NCI-H510A (cell line): ENCODE measurements around the gene WLS.
"Not testable (repeated sequence)": the region's sequence is repeated elsewhere in the genome, so short reads cannot be mapped to it uniquely, and the experiment has no call there.

Experiments
- DNase-seq: peaks from one replicate; lab custom pipeline; 2025; lab: John Stamatoyannopoulos, UW

WLS gene

GRCh38 chr1:68198752-68199151, 33.6 kb downstream of the WLS start:
- no peak for DNase-seq

DNA sequence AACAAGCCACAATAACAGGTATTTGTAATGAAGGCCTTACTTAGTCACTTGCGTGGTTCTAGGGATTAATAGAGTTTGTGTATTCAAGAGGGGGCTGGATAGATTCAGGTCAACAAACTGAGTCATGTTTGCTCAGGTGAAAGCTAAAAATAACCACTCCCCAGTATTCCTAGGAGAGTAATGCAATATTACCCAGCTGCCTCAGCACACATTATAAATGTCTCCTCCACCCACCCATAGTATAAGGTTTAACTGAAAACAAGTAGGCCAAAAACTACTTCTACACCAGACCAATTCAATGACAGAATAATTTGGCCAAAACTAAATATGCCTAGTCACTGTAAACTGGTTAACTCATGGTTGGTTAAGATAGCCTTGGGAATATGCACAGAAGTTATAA, 34.4 kb downstream of the WLS start:
- peak; percentile 87 for DNase-seq

GRCh38 chr1:68197461-68197860, 34.9 kb downstream of the WLS start:
- no peak for DNase-seq

- no peak for DNase-seq
These were observed 35.6 kb downstream of the WLS start for GRCh38 chr1:68196676-68197075.

GRCh38 chr1:68191717-68192116, 40.6 kb downstream of the WLS start:
- no peak for DNase-seq

DNA sequence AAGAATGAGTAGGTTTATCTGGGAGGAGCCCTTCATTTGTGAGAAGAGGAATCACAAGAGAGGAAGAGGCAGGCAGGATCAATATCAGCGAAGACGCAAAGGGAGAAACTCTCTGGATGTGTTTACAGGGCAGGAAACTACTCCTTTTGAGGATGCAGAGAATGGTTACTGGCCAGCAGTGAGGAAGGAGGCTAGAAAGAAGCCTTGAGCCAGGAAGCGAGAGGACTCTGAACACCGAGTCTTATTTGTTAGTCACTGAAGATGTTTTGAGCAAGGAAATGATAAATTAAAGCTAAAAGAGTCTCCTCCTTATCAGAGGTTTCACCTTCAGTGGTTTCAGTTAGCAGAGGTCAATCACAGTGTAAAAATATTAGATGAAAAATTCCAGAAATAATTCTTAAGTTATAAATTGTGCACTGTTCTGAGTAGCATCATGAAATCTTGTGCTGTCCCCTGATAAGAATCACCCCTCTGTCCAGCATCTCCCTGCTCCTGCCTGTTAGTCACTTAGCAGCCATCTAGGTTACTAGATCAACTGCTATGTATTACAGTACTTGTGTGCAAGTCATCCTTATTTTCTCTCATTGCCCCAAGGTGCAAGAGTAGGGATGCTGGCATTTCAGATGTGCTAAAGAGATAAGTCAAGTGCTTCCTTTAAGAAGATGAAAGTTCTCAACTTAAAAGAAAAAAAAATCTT, 43.5 kb downstream of the WLS start:
- no peak for DNase-seq

GRCh38 chr1:68188060-68188538, 44.2 kb downstream of the WLS start:
- no peak for DNase-seq

DNA sequence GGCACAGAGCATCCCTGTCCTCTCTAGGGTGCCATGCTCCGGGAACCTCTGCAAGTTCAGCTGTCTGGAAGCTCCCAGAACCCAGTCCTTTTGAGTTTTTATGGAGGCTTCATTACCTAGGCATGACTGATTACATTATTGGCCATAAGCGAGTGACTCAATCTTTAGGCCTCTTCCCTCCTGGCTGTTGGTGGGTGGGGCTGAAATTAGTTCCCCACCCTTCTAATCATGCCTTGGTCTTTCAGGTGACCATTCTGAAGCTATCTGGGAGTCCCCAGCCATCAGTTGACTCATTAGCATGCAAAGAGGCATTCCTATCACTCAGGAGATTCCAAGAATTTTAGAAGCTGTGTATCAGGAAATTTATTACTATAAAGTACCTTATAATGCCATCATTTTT, 46.6 kb downstream of the WLS start:
- no peak for DNase-seq

- DNase-seq = no peak
These were observed 48.4 kb downstream of the WLS start for GRCh38 chr1:68183895-68184294.

GRCh38 chr1:68181165-68181556, 51.2 kb downstream of the WLS start:
- no peak for DNase-seq

DNA sequence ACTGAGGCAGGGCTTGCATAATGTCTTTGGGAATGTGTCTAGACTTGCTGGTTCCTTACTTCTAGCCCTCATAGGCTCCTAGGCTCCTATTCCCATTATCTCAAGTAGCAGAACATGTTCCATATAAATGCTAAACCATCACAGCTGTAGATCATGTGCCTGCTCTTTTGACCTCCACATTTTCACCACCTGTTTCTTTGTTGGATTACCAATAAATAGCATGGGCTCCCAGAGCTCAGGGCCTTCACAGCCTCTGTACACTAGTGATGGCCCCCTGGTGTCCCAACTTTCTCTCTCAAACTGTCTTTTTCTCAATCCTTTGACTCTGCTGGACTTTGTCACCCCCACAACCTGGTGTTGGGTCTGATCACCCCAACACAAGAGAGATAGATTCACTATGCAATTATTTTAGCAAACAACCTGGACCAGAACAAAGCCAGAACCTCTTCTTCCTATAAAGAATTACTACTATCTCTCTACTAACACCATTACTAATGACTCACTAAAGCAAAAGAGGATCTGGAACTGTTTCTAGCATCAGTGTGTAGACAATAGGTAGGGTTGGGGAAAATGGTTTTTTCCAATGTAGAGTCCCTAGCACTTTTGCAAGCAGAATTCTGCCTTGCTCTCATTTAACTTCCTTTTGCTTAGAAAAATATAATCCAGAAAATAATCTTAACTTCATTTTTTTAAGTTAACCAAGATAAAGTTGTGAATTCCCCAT, 51.7 kb downstream of the WLS start:
- no peak for DNase-seq

DNA sequence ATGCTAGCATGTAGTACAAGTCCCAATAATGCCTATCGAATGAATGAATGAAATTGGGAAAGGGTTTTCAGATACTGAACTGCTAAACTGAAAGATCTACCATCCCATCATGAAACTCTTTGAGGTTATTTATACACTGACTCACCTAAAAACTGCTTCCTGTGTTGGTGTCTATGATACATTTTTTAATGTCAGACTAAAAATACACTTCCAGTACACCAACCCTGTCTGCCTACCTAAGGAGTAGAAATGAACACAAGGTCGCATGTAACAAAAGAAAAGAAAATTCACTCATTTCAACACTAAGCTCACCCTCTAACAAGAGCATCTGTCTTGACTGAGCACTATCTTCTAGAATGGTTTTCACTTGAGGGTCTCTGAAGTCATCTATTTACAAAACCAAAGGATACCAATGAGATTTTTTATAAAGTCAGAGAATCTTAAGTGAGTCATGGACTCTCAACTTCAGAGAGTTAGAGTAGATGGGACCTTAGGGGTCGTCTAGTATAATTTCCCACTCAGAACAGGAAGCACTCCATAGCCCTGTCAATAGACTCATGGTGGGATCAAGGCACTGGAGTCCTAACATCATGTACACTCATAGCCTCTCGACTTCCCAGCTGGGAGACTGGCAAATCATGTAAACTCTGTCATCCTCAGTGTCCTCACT, 53.4 kb downstream of the WLS start:
- no peak for DNase-seq

- peak; percentile 88 for DNase-seq
These were observed 56.5 kb downstream of the WLS start for GRCh38 chr1:68175621-68176398.

- no peak for DNase-seq
These were observed 57.6 kb downstream of the WLS start for GRCh38 chr1:68174738-68175113.

DNA sequence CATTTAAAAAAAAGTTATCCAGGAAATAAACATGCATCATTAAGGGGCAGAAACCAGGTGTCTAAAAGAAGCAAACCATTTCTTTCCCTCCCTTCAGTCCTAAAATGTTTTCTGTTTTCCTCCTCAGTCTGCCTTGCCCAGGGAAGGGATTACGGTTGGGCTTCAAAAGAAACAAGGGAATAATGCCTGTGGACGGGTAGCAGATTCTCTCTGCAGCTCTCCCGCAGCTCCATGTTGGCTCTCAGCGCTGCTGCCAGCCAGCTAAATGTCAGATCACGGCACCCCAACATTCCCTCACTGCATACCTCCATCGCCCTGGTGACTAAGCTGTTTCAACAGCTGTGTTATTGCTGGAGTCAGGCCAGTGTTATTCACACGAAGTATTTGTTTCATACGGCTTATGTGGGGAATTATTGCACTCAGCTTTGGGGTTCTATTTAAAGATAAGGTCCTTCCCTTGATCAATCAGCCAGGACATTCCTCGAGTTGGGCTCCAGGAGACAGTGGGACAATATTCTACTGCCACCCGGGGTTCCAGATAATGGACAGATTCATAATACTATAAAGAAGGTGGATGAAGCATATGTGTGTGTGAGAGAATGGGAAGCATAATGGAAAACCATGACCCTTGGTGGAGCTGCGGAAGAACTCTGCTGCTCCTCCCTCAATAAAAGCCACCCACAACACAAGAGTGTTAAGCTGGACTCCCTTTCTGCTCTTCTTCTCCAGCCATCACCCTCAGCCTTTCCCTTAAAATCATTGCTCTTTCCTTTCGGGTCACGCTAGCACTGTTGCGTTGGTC, 58.2 kb downstream of the WLS start:
- DNase-seq = no peak

DNA sequence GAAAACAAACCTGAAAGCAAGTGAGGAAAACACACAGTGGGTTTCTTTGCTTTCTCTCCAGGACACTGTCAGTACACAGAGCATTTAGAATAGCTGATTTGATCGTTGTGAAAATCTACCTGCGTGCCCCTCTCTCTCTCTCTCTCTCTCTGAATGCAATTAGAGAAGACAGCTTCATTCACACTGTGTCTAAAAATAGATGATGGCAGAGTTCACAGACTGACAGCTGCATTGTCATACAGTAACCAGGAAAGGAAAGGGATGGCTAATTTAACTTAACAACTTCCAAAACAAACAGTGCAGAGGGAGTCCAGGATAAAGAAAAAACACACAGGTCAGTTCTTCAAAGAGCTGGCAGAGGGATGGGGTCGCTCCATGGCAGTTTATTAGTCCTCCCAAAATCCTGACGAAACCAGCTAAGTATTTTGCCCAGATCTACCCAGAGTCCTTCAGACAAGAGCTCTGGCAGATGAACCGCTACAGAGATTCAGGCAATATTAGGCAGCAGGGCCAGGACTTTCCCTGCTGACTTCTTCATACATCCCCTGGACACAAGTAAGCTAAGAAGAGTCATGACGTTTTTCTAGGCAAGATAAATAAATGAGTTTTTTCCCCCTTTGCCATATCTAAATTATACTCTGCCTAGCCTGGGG, 58.9 kb downstream of the WLS start:
- DNase-seq = peak; percentile 60

DNA sequence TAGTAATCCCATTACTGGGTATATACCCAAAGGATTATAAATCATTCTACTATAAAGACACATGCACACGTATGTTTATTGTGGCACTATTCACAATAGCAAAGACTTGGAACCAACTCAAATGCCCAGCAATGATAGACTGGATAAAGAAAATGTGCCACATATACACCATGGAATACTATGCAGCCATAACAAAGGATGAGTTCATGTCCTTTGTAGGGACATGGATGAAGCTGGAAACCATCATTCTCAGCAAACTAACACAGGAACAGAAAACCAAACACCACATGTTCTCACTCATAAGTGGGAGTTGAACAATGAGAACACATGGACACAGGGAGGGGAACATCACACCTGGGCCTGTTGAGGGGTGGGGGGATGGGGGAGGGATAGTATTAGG, 60.5 kb downstream of the WLS start:
- DNase-seq = not testable (repeated sequence)

GRCh38 chr1:68168545-68169171, 63.7 kb downstream of the WLS start:
- DNase-seq = no peak

DNA sequence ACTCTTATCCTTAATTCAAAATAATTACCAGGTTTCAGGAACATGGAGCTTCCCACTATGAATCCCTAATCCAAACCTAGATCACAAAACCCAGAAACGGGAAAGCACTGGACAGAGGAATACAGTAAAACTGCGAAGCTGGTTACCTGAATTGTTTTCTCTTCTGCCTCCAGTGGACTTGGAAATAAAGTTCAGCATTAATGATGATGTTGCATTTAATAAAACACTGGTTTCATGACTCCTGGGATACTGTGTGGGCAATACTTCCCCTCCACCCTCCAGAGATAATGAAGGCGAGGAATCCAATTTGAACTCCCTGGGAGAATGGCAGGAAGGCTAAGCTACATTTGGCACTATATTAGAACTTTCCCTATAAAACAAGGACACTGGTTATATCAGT, 65.1 kb downstream of the WLS start:
- no peak for DNase-seq

DNA sequence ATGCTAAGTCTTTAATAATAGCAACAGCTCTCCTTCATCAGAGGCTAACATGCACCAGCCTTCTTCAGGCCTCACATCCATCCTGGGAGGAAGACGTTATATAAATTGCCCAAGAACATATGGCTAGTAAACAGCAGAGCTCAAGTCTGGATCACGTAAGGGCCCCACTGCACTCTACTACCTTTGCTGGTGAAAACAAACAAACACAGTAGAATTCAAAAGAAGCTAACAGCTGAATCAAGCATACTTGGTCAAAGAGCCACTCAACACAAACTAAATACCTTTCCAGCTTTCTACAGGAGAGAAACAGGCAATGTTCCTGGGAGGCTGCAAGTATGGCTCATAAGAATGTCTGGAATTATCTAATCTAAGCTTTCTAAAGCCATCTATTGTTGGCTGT, 66.0 kb downstream of the WLS start:
- peak; percentile 16 for DNase-seq

DNA sequence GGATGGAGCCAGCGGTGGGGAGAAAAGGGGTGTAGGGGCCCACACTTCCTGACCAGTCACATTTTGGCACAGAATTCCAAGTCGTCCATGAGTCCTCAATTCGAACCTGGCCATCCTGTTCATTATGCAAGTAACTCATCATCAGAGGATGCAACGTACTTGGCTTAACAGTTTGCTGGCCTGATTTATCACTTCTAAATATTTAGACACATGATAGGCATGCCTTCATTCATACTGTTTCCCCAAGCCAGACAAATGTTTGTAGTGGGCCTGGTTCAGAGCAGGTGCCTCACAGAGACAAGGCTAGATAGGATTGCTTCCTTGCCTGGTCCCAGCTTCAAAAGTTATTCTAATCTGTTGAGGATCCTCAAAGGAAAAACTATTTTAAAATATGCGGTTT, 66.7 kb downstream of the WLS start:
- no peak for DNase-seq
